ENCODE data around the gene FGFBP2.

DNA sequence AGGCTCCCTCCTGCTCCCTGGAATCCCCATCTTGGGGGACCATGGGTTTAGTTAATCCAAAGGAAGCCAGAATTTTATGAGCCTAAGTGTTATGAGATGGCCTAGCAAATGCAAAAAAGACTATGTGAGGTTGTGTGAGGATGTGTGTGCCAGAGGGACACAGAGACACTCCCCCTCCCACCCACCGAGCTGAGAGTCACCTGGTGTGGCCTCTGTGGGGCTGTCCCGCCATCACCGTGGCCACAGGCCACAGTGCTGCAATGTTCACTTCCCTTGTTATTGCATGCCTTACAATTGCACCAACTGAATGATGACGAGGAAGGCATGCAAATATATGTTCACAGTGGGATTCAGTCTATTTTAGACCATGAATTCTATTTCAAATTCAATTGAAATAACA lies 601 bp upstream of the FGFBP2 start:
- TF ChIP-seq POLR2A (IDR thresholded peaks at IDR 0.05) (no peak), CTCF (IDR thresholded peaks at IDR 0.05) (no peak)
